CD4-positive, alpha-beta T cell treated with Interleukin-6 for 4 hours (primary cell): Measurements from ENCODE around the gene DPAGT1.
"Not testable (repeated sequence)": the region's sequence is repeated elsewhere in the genome, so short reads cannot be mapped to it uniquely, and the experiment has no call there.

Experiments used
- DNase-seq: peaks from one replicate; pipeline ENCODE4 v3.0.0-alpha.2; 2020; ENCODE audit warnings: mixed read lengths

The DPAGT1 gene

GRCh38 chr11:119101759-119102423 is at the start of gene DPAGT1:
DPAGT1 (minus strand) TSS chr11:119101853; CDS start chr11:119101655, 198 bp downstream.
- peak; percentile 85 for DNase-seq

- no peak for DNase-seq
Observed at GRCh38 chr11:119149786-119150275, 48.2 kb upstream of the DPAGT1 start.

- peak; percentile 48 for DNase-seq
Observed at GRCh38 chr11:119149018-119149785, 47.5 kb upstream of the DPAGT1 start, which contains the start of gene ABCG4. ABCG4 (plus strand) TSS chr11:119149052; CDS start chr11:119149966, 914 bp downstream.

GRCh38 chr11:119148720-119149017 is 47.0 kb upstream of the DPAGT1 start:
- DNase-seq: no peak

- DNase-seq: no peak
Observed at GRCh38 chr11:119147604-119148333, 46.1 kb upstream of the DPAGT1 start.

- no peak for DNase-seq
Observed at GRCh38 chr11:119145551-119145950, 43.9 kb upstream of the DPAGT1 start.

- DNase-seq: peak; percentile 25
Observed at GRCh38 chr11:119144825-119145486, 43.3 kb upstream of the DPAGT1 start.

GRCh38 chr11:119139276-119139675 is 37.6 kb upstream of the DPAGT1 start:
- not testable (repeated sequence) for DNase-seq

- DNase-seq: no peak
Observed at GRCh38 chr11:119134389-119134978, 32.8 kb upstream of the DPAGT1 start.

GRCh38 chr11:119130662-119131061 is 29.0 kb upstream of the DPAGT1 start:
- DNase-seq: no peak

- no peak for DNase-seq
Observed at GRCh38 chr11:119126675-119127268, 25.1 kb upstream of the DPAGT1 start.

GRCh38 chr11:119125821-119126220 is 24.2 kb upstream of the DPAGT1 start:
- no peak for DNase-seq

- no peak for DNase-seq
Observed at GRCh38 chr11:119121811-119122124, 20.1 kb upstream of the DPAGT1 start.

GRCh38 chr11:119121008-119121810 is 19.6 kb upstream of the DPAGT1 start, which contains the start of gene HINFP:
HINFP (plus strand) TSS chr11:119121580; CDS start chr11:119126945, 5,365 bp downstream.
- peak; percentile 100 for DNase-seq

- no peak for DNase-seq
Observed at GRCh38 chr11:119120639-119121007, 19.0 kb upstream of the DPAGT1 start.

GRCh38 chr11:119118946-119119345 is 17.3 kb upstream of the DPAGT1 start:
- no peak for DNase-seq

GRCh38 chr11:119118227-119118626 is 16.6 kb upstream of the DPAGT1 start:
- no peak for DNase-seq

- DNase-seq: no peak
Observed at GRCh38 chr11:119117004-119117706, 15.5 kb upstream of the DPAGT1 start.

- no peak for DNase-seq
Observed at GRCh38 chr11:119116601-119117000, 14.9 kb upstream of the DPAGT1 start.

GRCh38 chr11:119116235-119116594 is 14.6 kb upstream of the DPAGT1 start:
- no peak for DNase-seq
